GM12878 (cell line): ENCODE data around the gene COL18A1. TPM values are rescaled to one million over a fixed set of nuclear protein-coding genes. Genes with fewer than 3 reads are reported as not detected.

Source experiments
- ATAC-seq: fragments of 200-7000 bp; cut with Tn5 transposase; 3 replicates; pipeline ENCODE4 v1.9.1; 2020; ENCODE audit warnings: mild to moderate bottlenecking, moderate library complexity
- BruUV-seq: library from RNA; stranded (reverse); fragments of 400-500 nt; replicated peaks from 2 replicates; lab custom pipeline; 2021; lab: Mats Ljungman, UMichigan
- CTCF ChIA-PET: fragments of 300-600 bp; sonication (Branson Sonifier 250); formaldehyde crosslinking; extraction: SDS; loops from one replicate; lab custom pipeline; 2021; ENCODE audit warnings: inconsistent platforms; lab: Yijun Ruan, JAX
- POLR2A ChIA-PET: fragments of 350-600 bp; formaldehyde crosslinking; extraction: SDS; loops from one replicate; lab custom pipeline; 2021; ENCODE audit warnings: inconsistent platforms; lab: Charles Lee
- RAD21 ChIA-PET: fragments of 300-600 bp; sonication (Branson Sonifier 250); formaldehyde crosslinking; loops from one replicate; lab custom pipeline; 2023; ENCODE audit warnings: antibody characterized with exemption; ENCODE audit not compliant: unreplicated experiment; lab: Charles Lee
- SMC1A ChIA-PET: fragments of 300-600 bp; sonication (Branson Sonifier 250); formaldehyde crosslinking; loops from one replicate; lab custom pipeline; 2023; ENCODE audit not compliant: unreplicated experiment, uncharacterized antibody; lab: Charles Lee
- DNase-seq: peaks from one replicate; pipeline ENCODE4 v3.0.0-alpha.2; 2011; ENCODE audit warnings: low read depth, low spot score
- FAIRE-seq: peaks from 3 replicates; lab custom pipeline; 2011; peaks lifted over from hg19 to GRCh38; lab: Jason Lieb, UNC
- H2AFZ ChIP-seq: 2 replicates; pipeline ENCODE4 v1.6.0; 2011; ENCODE audit warnings: low read depth, low read length, control low read depth; ENCODE audit not compliant: control insufficient read depth
- H3K27ac ChIP-seq: 2 replicates; pipeline ENCODE4 v1.5.1; 2011; ENCODE audit warnings: control low read depth; ENCODE audit not compliant: control insufficient read depth, insufficient read depth
- H3K27me3 ChIP-seq, 2 experiments: replicated peaks in 1 of 2; 2 replicates each; pipeline versions ENCODE4 v1.6.0 to v1.6.1; 2011; ENCODE audit warnings: low read length in 1 of 2; ENCODE audit not compliant: control insufficient read depth in 2 of 2, insufficient read depth in 2 of 2
- H3K36me3 ChIP-seq, 2 experiments: 2 replicates each; pipeline ENCODE4 v1.5.1; 2011; ENCODE audit warnings: low read length in 1 of 2; ENCODE audit not compliant: control insufficient read depth in 2 of 2, insufficient read depth in 2 of 2
- H3K4me1 ChIP-seq: 2 replicates; pipeline ENCODE4 v1.6.1; 2011; ENCODE audit warnings: mild to moderate bottlenecking, low read length, moderate library complexity, mixed read lengths; ENCODE audit not compliant: control insufficient read depth, insufficient read depth
- H3K4me2 ChIP-seq: 2 replicates; pipeline ENCODE4 v1.6.0; 2011; ENCODE audit warnings: control low read depth; ENCODE audit not compliant: control insufficient read depth, insufficient read depth
- H3K4me3 ChIP-seq: fragments of 200-600 bp; sonication (generic); 2 replicates; pipeline ENCODE4 v1.5.1; 2016
- H3K79me2 ChIP-seq: 2 replicates; pipeline ENCODE4 v1.6.0; 2011; ENCODE audit warnings: low read length; ENCODE audit not compliant: control insufficient read depth, insufficient read depth
- H3K9ac ChIP-seq: 2 replicates; pipeline ENCODE4 v1.8.0; 2011; ENCODE audit warnings: low read length, control low read depth, mixed read lengths; ENCODE audit not compliant: control insufficient read depth, insufficient read depth
- H3K9me3 ChIP-seq: replicated peaks from 3 replicates; pipeline ENCODE4 v1.5.1; 2011; ENCODE audit warnings: mild to moderate bottlenecking, low read length; ENCODE audit not compliant: control insufficient read depth, insufficient read depth
- H4K20me1 ChIP-seq: 2 replicates; pipeline ENCODE4 v1.6.0; 2011; ENCODE audit not compliant: control insufficient read depth, insufficient read depth
- BCLAF1 ChIP-seq: fragments of 450-650 bp; IDR thresholded peaks from 2 replicates; pipeline ENCODE4 v1.6.1; 2017; ENCODE audit warnings: antibody characterized with exemption, mild to moderate bottlenecking, moderate library complexity
- CEBPB ChIP-seq, 2 experiments: fragments of 150-350 bp in 1 of 2; IDR thresholded peaks; 2 replicates each; pipeline ENCODE4 v1.6.1; 2012 to 2014; ENCODE audit warnings: low read depth in 2 of 2, low read length in 2 of 2, borderline replicate concordance in 1 of 2, inconsistent platforms in 1 of 2
- FOXK2 ChIP-seq: fragments of 450-650 bp; IDR thresholded peaks from 2 replicates; pipeline ENCODE4 v1.6.1; 2017; ENCODE audit warnings: mild to moderate bottlenecking, moderate library complexity
- MLLT1 ChIP-seq: fragments of 450-650 bp; IDR thresholded peaks from 2 replicates; pipeline ENCODE4 v1.6.1; 2016; ENCODE audit warnings: mild to moderate bottlenecking
- RAD21 ChIP-seq: IDR thresholded peaks from 2 replicates; pipeline ENCODE4 v1.6.1; 2011; ENCODE audit warnings: mild to moderate bottlenecking, low read depth, low read length, moderate library complexity; ENCODE audit not compliant: insufficient read depth
- SIN3A ChIP-seq: IDR thresholded peaks from 2 replicates; pipeline ENCODE4 v1.6.1; 2012; ENCODE audit warnings: low read depth, low read length, improper control_type of control experiment
- TCF12 ChIP-seq: IDR thresholded peaks from 2 replicates; pipeline ENCODE4 v1.6.1; 2011; ENCODE audit warnings: low read depth, mild to moderate bottlenecking, low read length
- WGBS: methylation state at CpG from one replicate; pipeline ENCODE4 v1.1.6; 2016; ENCODE audit warnings: low lambda C conversion rate; ENCODE audit not compliant: insufficient replicate concordance, insufficient coverage; ENCODE audit errors: missing lambda C conversion rate; 5-methylcytosine and 5-hydroxymethylcytosine counted together
- in situ Hi-C: fragments of 300-500 bp; cut with MboI; formaldehyde crosslinking; loops from 9 replicates; pipeline ENCODE4 v1.14.3; 2018; ENCODE audit warnings: mixed read lengths
- intact Hi-C: fragments of 100-400 bp; cut with micrococcal nuclease; formaldehyde crosslinking; loops from one replicate; pipeline ENCODE4 v1.14.2; 2022; ENCODE audit not compliant: unreplicated experiment
- polyA plus RNA-seq, 11 experiments: library from polyadenylated mRNA; depleted of rRNA in 4 of 11; unstranded in 6 of 11; stranded (reverse) in 5 of 11; fragments of >200 nt; fragmentation: Nextera tagmentation in 4 of 11; fragmentation: Illumina TruSeq in 1 of 11; extraction: Ambion mirVana in 4 of 11; extraction: Trizol in 1 of 11; gene quantifications; 1 replicate in 1 of 11; 2 replicates in 10 of 11; pipeline versions ENCODE4 v1.2.1 to v1.2.3, GENCODE V29; 2011 to 2016; ENCODE audit warnings: inconsistent platforms in 2 of 11, missing spikeins in 2 of 11, low read depth in 1 of 11
- total RNA-seq, 4 experiments: library from RNA; depleted of rRNA in 3 of 4; stranded (reverse); fragments of >200 nt in 3 of 4; fragmentation: Illumina TruSeq in 1 of 4; extraction: Trizol in 1 of 4; gene quantifications; 2 replicates each; pipeline versions ENCODE4 v1.2.1 to v1.2.3, GENCODE V29; 2013 to 2021
- TF ChIP-seq, protein P1 (sequence below): IDR thresholded peaks from 2 replicates; pipeline ENCODE4 v1.6.1; 2011; ENCODE audit warnings: low read depth, mild to moderate bottlenecking, low read length, moderate library complexity, borderline replicate concordance; ENCODE audit errors: extremely low read depth

COL18A1 gene
- total and polyA plus RNA-seq, 10 of the 15 experiments (the other 5 are each of a cell fraction or from before 2014, with no cell fraction given), result under 0.01 to 0.49 (median 0.09) TPM; not detected in 3

GRCh38 chr21:45406801-45407628, 2.0 kb downstream of the COL18A1 start (continued):
- no peak for TF ChIP-seq BCLAF1

- Histone ChIP-seq H3K4me3 (no peak overlapping the region), H3K4me2 (no peak overlapping the region), H3K4me1 (no peaks in the 10 kb centered on the region), H4K20me1 (no peaks in the 10 kb centered on the region), H3K9me3 (no peaks in the 10 kb centered on the region; the same call in 2 of the 3 replicates), H3K27ac (no peak overlapping the region), H2AFZ (no peak overlapping the region), H3K27me3 (peaks cover 6 to 8% of the 10 kb centered on the region in 2 experiments; a peak in 3 of 4 replicates), H3K79me2 (no peaks in the 10 kb centered on the region), H3K9ac (no peak overlapping the region), H3K36me3 (no peaks in the 10 kb centered on the region)
- POLR2A ChIA-PET, result no interaction called here
- ATAC-seq (no peak), DNase-seq (no peak), FAIRE-seq (no peak)
- CTCF ChIA-PET, result no interaction called here
- intact Hi-C loops, result no loop called here
- no TSS peak for BruUV-seq
- in situ Hi-C loops, result no loop called here
- TF ChIP-seq CEBPB (IDR thresholded peaks at IDR 0.05; ENCODE audit: borderline replicate concordance in 1 of 2, low read depth in 2 of 2, low read length in 2 of 2) (no peak), TCF12 (no peak), MLLT1 (no peak), RAD21 (no peak), FOXK2 (no peak), SIN3A (no peak)
- TF ChIP-seq, protein P1, sequence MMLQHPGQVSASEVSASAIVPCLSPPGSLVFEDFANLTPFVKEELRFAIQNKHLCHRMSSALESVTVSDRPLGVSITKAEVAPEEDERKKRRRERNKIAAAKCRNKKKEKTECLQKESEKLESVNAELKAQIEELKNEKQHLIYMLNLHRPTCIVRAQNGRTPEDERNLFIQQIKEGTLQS, result no peak
- RAD21 ChIA-PET, result no interaction called here
- 49% methylated on average over 10 of the region's 10 CpGs for WGBS
- SMC1A ChIA-PET, result no interaction called here
Observed at GRCh38 chr21:45407629-45408247, 2.8 kb downstream of the COL18A1 start.
